ENCODE data around the gene WDR90.

WDR90 gene

GRCh38 chr16:638836-639235 lies 10.3 kb upstream of the WDR90 start:
- no peak for DNase-seq (ENCODE audit: low read depth, low spot score)

GRCh38 chr16:640614-641013 lies 8.6 kb upstream of the WDR90 start:
- DNase-seq (ENCODE audit: low read depth, low spot score), result no peak

- DNase-seq (ENCODE audit: low read depth, low spot score), result peak; percentile 86
Measured at GRCh38 chr16:641326-642188, 7.6 kb upstream of the WDR90 start, which contains the start of gene MCRIP2. MCRIP2 (plus strand) TSS chr16:641828; CDS start chr16:641992, 164 bp downstream.

GRCh38 chr16:642189-643049 lies 6.7 kb upstream of the WDR90 start:
- peak; percentile 45 for DNase-seq (ENCODE audit: low read depth, low spot score)

- DNase-seq (ENCODE audit: low read depth, low spot score), result no peak
Measured at GRCh38 chr16:643050-643368, 6.2 kb upstream of the WDR90 start.

- DNase-seq (ENCODE audit: low read depth, low spot score), result no peak
Measured at GRCh38 chr16:644556-644955, 4.6 kb upstream of the WDR90 start.

- no peak for DNase-seq (ENCODE audit: low read depth, low spot score)
Measured at GRCh38 chr16:645852-646678, 3.1 kb upstream of the WDR90 start.

GRCh38 chr16:646679-647172 lies 2.4 kb upstream of the WDR90 start:
- DNase-seq (ENCODE audit: low read depth, low spot score), result no peak

GRCh38 chr16:647173-647902 lies 1.8 kb upstream of the WDR90 start:
- DNase-seq (ENCODE audit: low read depth, low spot score), result no peak

- DNase-seq (ENCODE audit: low read depth, low spot score), result peak; percentile 62
Measured at GRCh38 chr16:648071-648780, 939 bp upstream of the WDR90 start.

GRCh38 chr16:649631-650030 lies 466 bp downstream of the WDR90 start:
- no peak for DNase-seq (ENCODE audit: low read depth, low spot score)

- DNase-seq (ENCODE audit: low read depth, low spot score), result no peak
Measured at GRCh38 chr16:651844-652243, 2.7 kb downstream of the WDR90 start.

- no peak for DNase-seq (ENCODE audit: low read depth, low spot score)
Measured at GRCh38 chr16:652454-653305, 3.5 kb downstream of the WDR90 start.

GRCh38 chr16:654034-654433 lies 4.9 kb downstream of the WDR90 start:
- DNase-seq (ENCODE audit: low read depth, low spot score), result no peak

GRCh38 chr16:657487-657886 lies 8.3 kb downstream of the WDR90 start:
- no peak for DNase-seq (ENCODE audit: low read depth, low spot score)

- no peak for DNase-seq (ENCODE audit: low read depth, low spot score)
Measured at GRCh38 chr16:658679-659571, 9.8 kb downstream of the WDR90 start.

GRCh38 chr16:659618-660017 lies 10.5 kb downstream of the WDR90 start:
- DNase-seq (ENCODE audit: low read depth, low spot score), result no peak

GRCh38 chr16:660132-660458 lies 10.9 kb downstream of the WDR90 start:
- no peak for DNase-seq (ENCODE audit: low read depth, low spot score)

Data from astrocyte of the hippocampus (primary cell).